Mesothelial cell of epicardium (in vitro differentiated cells): ENCODE data around the gene IGFBP2. TPM values are rescaled to one million over a fixed set of nuclear protein-coding genes. Genes with fewer than 3 reads are reported as not detected.
A peak's percentile ranks its signal among the peaks of the same experiment; 100 is the strongest.

Experiments used
- DNase-seq, 2 experiments: peaks; one replicate each; pipeline ENCODE4 v3.0.0; 2021; ENCODE audit warnings: low spot score in 2 of 2; ENCODE audit not compliant: unreplicated experiment in 2 of 2
- H3K27ac Mint-ChIP-seq: 2 replicates; pipeline ENCODE4 v1.8.0; 2021; ENCODE audit warnings: mixed read lengths
- H3K27me3 Mint-ChIP-seq: 2 replicates; pipeline ENCODE4 v1.8.0; 2021; ENCODE audit warnings: low read depth, mixed read lengths
- H3K36me3 Mint-ChIP-seq: 2 replicates; pipeline ENCODE4 v1.8.0; 2021; ENCODE audit warnings: mixed read lengths
- H3K4me1 Mint-ChIP-seq: 2 replicates; pipeline ENCODE4 v1.8.0; 2021; ENCODE audit warnings: mixed read lengths
- H3K4me3 Mint-ChIP-seq: 2 replicates; pipeline ENCODE4 v1.8.0; 2021; ENCODE audit warnings: mild to moderate bottlenecking, moderate library complexity, mixed read lengths
- H3K9me3 Mint-ChIP-seq: 2 replicates; pipeline ENCODE4 v1.8.0; 2021; ENCODE audit warnings: mixed read lengths
- CTCF ChIP-seq: fragments of 200-600 bp; sonication (generic); IDR thresholded peaks from one replicate; pipeline ENCODE4 v1.5.0; 2021; ENCODE audit warnings: antibody characterized with exemption; ENCODE audit not compliant: unreplicated experiment
- total RNA-seq: library from RNA; stranded (reverse); gene quantifications from 3 replicates; pipeline ENCODE4 v1.2.1, GENCODE V29; 2021

Gene IGFBP2
- total RNA-seq, 1 donor from 2014 or later, result 376 TPM

- no peak for TF ChIP-seq CTCF
- Mint-ChIP-seq H3K36me3 (no peaks in the 10 kb centered on the region), H3K4me3 (no peak overlapping the region), H3K27ac (peak overlapping the region; percentile 73), H3K27me3 (no peaks in the 10 kb centered on the region), H3K9me3 (peaks cover 5% of the 10 kb centered on the region), H3K4me1 (peaks cover 32% of the 10 kb centered on the region)
- DNase-seq, result no peak
Measured at GRCh38 chr2:216710551-216711301, 77.5 kb downstream of the IGFBP2 start.

- peaks cover 5% of the 10 kb centered on the region for H3K9me3 Mint-ChIP-seq
- H3K4me1 Mint-ChIP-seq, result peaks cover 32% of the 10 kb centered on the region
- TF ChIP-seq CTCF, result no peak
- no peaks in the 10 kb centered on the region for H3K36me3 Mint-ChIP-seq
- DNase-seq, result no peak
- peak overlapping the region; percentile 73 for H3K27ac Mint-ChIP-seq
- no peak overlapping the region for H3K4me3 Mint-ChIP-seq
- H3K27me3 Mint-ChIP-seq, result no peaks in the 10 kb centered on the region
Measured at GRCh38 chr2:216711348-216711747, 78.1 kb downstream of the IGFBP2 start.

- H3K27ac Mint-ChIP-seq, result no peak overlapping the region
Measured at GRCh38 chr2:216713691-216714336, 80.6 kb downstream of the IGFBP2 start.

More at GRCh38 chr2:216713691-216714336, 80.6 kb downstream of the IGFBP2 start:
- Mint-ChIP-seq H3K9me3 (peaks cover 2% of the 10 kb centered on the region), H3K36me3 (no peaks in the 10 kb centered on the region), H3K27me3 (no peaks in the 10 kb centered on the region), H3K4me1 (peaks cover 37% of the 10 kb centered on the region), H3K4me3 (no peak overlapping the region)
- no peak for DNase-seq
- TF ChIP-seq CTCF, result no peak

Other genes with a start within 250 kb of the IGFBP2 start
- 30.3 to 33.0 TPM (median 31.4 TPM) in 3 replicates for gene SMARCAL1, start 220.9 kb upstream of the IGFBP2 start, total RNA-seq
- gene RPL37A, start 134.6 kb upstream of the IGFBP2 start, total RNA-seq, result 2,728 to 2,928 TPM (median 2,867 TPM) in 3 replicates
- 415 to 456 TPM (median 447 TPM) in 3 replicates for gene IGFBP5, start 62.1 kb downstream of the IGFBP2 start, total RNA-seq
- not detected in 3 replicates for gene TNP1, start 226.6 kb downstream of the IGFBP2 start, total RNA-seq